Epithelial cell of proximal tubule (primary cell): ENCODE data around the gene IFIT1. TPM values are rescaled to one million over a fixed set of nuclear protein-coding genes. Genes with fewer than 3 reads are reported as not detected.

ENCODE experiments used
- DNase-seq: peaks from one replicate; pipeline ENCODE4 v3.0.0-alpha.2; 2011; ENCODE audit warnings: low read depth
- H3K4me3 ChIP-seq: 2 replicates; pipeline ENCODE4 v1.5.1; 2011; ENCODE audit warnings: low read depth, mild to moderate bottlenecking, low read length
- CTCF ChIP-seq: conservative IDR thresholded peaks from 2 replicates; pipeline ENCODE4 v1.5.1; 2012; ENCODE audit warnings: low read depth, mild to moderate bottlenecking, low read length
- total RNA-seq: library from RNA; depleted of rRNA; stranded (reverse); fragments of >200 nt; gene quantifications from 2 replicates; pipeline ENCODE4 v1.2.3, GENCODE V29; 2015

IFIT1 gene
- total RNA-seq, 1 donor from 2014 or later = 3.4 TPM

- no peak overlapping the region for H3K4me3 ChIP-seq
- TF ChIP-seq CTCF = no peak
- DNase-seq = no peak
Observed at GRCh38 chr10:89355394-89355931, 37.0 kb upstream of the IFIT1 start.

- H3K4me3 ChIP-seq = no peak overlapping the region
- DNase-seq = no peak
- TF ChIP-seq CTCF = no peak
Observed at GRCh38 chr10:89357096-89357495, 35.3 kb upstream of the IFIT1 start.

GRCh38 chr10:89357975-89358374, 34.4 kb upstream of the IFIT1 start:
- TF ChIP-seq CTCF = no peak
- no peak for DNase-seq
- H3K4me3 ChIP-seq = no peak overlapping the region

- no peak overlapping the region for H3K4me3 ChIP-seq
- DNase-seq = no peak
- TF ChIP-seq CTCF = no peak
Observed at GRCh38 chr10:89360157-89360556, 32.3 kb upstream of the IFIT1 start.

- no peak for TF ChIP-seq CTCF
- H3K4me3 ChIP-seq = no peak overlapping the region
- no peak for DNase-seq
Observed at GRCh38 chr10:89362929-89363328, 29.5 kb upstream of the IFIT1 start.

- no peak overlapping the region for H3K4me3 ChIP-seq
- DNase-seq = no peak
- no peak for TF ChIP-seq CTCF
Observed at GRCh38 chr10:89363729-89364442, 28.5 kb upstream of the IFIT1 start.

GRCh38 chr10:89364531-89364930, 27.9 kb upstream of the IFIT1 start:
- no peak overlapping the region for H3K4me3 ChIP-seq
- DNase-seq = no peak
- no peak for TF ChIP-seq CTCF
